OCI-LY7 (cell line): ENCODE data around the gene PCGF5.

ENCODE experiments used
- EZH2phosphoT487 ChIP-seq: fragments of 200-600 bp; sonication (generic); IDR thresholded peaks from 2 replicates; pipeline ENCODE4 v1.6.1; 2018; ENCODE audit warnings: low read depth, borderline replicate concordance, mild to moderate bottlenecking, mixed run types, antibody characterized with exemption, low read length, moderate library complexity, mixed read lengths
- TF ChIP-seq, protein P1 (sequence below): fragments of 200-600 bp; sonication (generic); conservative IDR thresholded peaks from 2 replicates; pipeline ENCODE4 v1.5.1; 2014; ENCODE audit warnings: mild to moderate bottlenecking, antibody characterized with exemption, low read length, moderate library complexity, mixed read lengths

DNA sequence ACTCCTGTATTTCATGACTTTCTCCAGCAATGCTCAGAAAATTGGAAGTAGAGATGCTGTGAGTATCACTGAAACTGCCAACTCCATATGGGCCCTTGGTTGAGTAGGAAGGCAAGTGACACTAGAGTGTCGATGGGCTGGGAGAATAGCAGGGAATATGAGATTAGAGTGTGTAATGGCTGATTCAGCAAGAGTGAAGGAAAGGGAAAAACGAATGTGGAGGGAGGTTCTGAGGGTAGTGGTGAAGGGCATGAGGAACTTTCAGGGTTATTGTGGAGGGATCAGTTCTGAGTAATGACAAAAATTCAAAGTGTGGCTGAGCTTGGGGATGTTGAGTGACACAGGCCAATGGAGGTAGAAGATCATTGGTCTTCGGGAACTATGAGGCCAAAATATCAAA is 49.0 kb upstream of the PCGF5 start:
- TF ChIP-seq, protein P1, sequence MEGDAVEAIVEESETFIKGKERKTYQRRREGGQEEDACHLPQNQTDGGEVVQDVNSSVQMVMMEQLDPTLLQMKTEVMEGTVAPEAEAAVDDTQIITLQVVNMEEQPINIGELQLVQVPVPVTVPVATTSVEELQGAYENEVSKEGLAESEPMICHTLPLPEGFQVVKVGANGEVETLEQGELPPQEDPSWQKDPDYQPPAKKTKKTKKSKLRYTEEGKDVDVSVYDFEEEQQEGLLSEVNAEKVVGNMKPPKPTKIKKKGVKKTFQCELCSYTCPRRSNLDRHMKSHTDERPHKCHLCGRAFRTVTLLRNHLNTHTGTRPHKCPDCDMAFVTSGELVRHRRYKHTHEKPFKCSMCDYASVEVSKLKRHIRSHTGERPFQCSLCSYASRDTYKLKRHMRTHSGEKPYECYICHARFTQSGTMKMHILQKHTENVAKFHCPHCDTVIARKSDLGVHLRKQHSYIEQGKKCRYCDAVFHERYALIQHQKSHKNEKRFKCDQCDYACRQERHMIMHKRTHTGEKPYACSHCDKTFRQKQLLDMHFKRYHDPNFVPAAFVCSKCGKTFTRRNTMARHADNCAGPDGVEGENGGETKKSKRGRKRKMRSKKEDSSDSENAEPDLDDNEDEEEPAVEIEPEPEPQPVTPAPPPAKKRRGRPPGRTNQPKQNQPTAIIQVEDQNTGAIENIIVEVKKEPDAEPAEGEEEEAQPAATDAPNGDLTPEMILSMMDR, result no peak
- TF ChIP-seq EZH2phosphoT487, result no peak
